GM12878 (cell line): Measurements from ENCODE around the gene EDARADD. TPM values are rescaled to one million over a fixed set of nuclear protein-coding genes. Genes with fewer than 3 reads are reported as not detected.

ENCODE experiments used
- ATAC-seq: fragments of 200-7000 bp; cut with Tn5 transposase; 3 replicates; pipeline ENCODE4 v1.9.1; 2020; ENCODE audit warnings: mild to moderate bottlenecking, moderate library complexity
- BruUV-seq: library from RNA; stranded (reverse); fragments of 400-500 nt; replicated peaks from 2 replicates; lab custom pipeline; 2021; lab: Mats Ljungman, UMichigan
- CTCF ChIA-PET: fragments of 300-600 bp; sonication (Branson Sonifier 250); formaldehyde crosslinking; extraction: SDS; loops from one replicate; lab custom pipeline; 2021; ENCODE audit warnings: inconsistent platforms; lab: Yijun Ruan, JAX
- POLR2A ChIA-PET: fragments of 350-600 bp; formaldehyde crosslinking; extraction: SDS; loops from one replicate; lab custom pipeline; 2021; ENCODE audit warnings: inconsistent platforms; lab: Charles Lee
- RAD21 ChIA-PET: fragments of 300-600 bp; sonication (Branson Sonifier 250); formaldehyde crosslinking; loops from one replicate; lab custom pipeline; 2023; ENCODE audit warnings: antibody characterized with exemption; ENCODE audit not compliant: unreplicated experiment; lab: Charles Lee
- SMC1A ChIA-PET: fragments of 300-600 bp; sonication (Branson Sonifier 250); formaldehyde crosslinking; loops from one replicate; lab custom pipeline; 2023; ENCODE audit not compliant: unreplicated experiment, uncharacterized antibody; lab: Charles Lee
- DNase-seq: peaks from one replicate; pipeline ENCODE4 v3.0.0-alpha.2; 2011; ENCODE audit warnings: low read depth, low spot score
- FAIRE-seq: peaks from 3 replicates; lab custom pipeline; 2011; peaks lifted over from hg19 to GRCh38; lab: Jason Lieb, UNC
- H2AFZ ChIP-seq: 2 replicates; pipeline ENCODE4 v1.6.0; 2011; ENCODE audit warnings: low read depth, low read length, control low read depth; ENCODE audit not compliant: control insufficient read depth
- H3K27ac ChIP-seq: 2 replicates; pipeline ENCODE4 v1.5.1; 2011; ENCODE audit warnings: control low read depth; ENCODE audit not compliant: control insufficient read depth, insufficient read depth
- H3K27me3 ChIP-seq, 2 experiments: replicated peaks in 1 of 2; 2 replicates each; pipeline versions ENCODE4 v1.6.0 to v1.6.1; 2011; ENCODE audit warnings: low read length in 1 of 2; ENCODE audit not compliant: control insufficient read depth in 2 of 2, insufficient read depth in 2 of 2
- H3K36me3 ChIP-seq, 2 experiments: 2 replicates each; pipeline ENCODE4 v1.5.1; 2011; ENCODE audit warnings: low read length in 1 of 2; ENCODE audit not compliant: control insufficient read depth in 2 of 2, insufficient read depth in 2 of 2
- H3K4me1 ChIP-seq: 2 replicates; pipeline ENCODE4 v1.6.1; 2011; ENCODE audit warnings: mild to moderate bottlenecking, low read length, moderate library complexity, mixed read lengths; ENCODE audit not compliant: control insufficient read depth, insufficient read depth
- H3K4me2 ChIP-seq: 2 replicates; pipeline ENCODE4 v1.6.0; 2011; ENCODE audit warnings: control low read depth; ENCODE audit not compliant: control insufficient read depth, insufficient read depth
- H3K4me3 ChIP-seq: fragments of 200-600 bp; sonication (generic); 2 replicates; pipeline ENCODE4 v1.5.1; 2016
- H3K79me2 ChIP-seq: 2 replicates; pipeline ENCODE4 v1.6.0; 2011; ENCODE audit warnings: low read length; ENCODE audit not compliant: control insufficient read depth, insufficient read depth
- H3K9ac ChIP-seq: 2 replicates; pipeline ENCODE4 v1.8.0; 2011; ENCODE audit warnings: low read length, control low read depth, mixed read lengths; ENCODE audit not compliant: control insufficient read depth, insufficient read depth
- H3K9me3 ChIP-seq: replicated peaks from 3 replicates; pipeline ENCODE4 v1.5.1; 2011; ENCODE audit warnings: mild to moderate bottlenecking, low read length; ENCODE audit not compliant: control insufficient read depth, insufficient read depth
- H4K20me1 ChIP-seq: 2 replicates; pipeline ENCODE4 v1.6.0; 2011; ENCODE audit not compliant: control insufficient read depth, insufficient read depth
- ATF2 ChIP-seq: IDR thresholded peaks from 2 replicates; pipeline ENCODE4 v1.6.1; 2012; ENCODE audit warnings: low read length, inconsistent platforms
- DPF2 ChIP-seq: fragments of 450-650 bp; IDR thresholded peaks from 2 replicates; pipeline ENCODE4 v1.6.1; 2017; ENCODE audit warnings: mild to moderate bottlenecking
- ETV6 ChIP-seq, 2 experiments: fragments of 450-650 bp in 1 of 2; IDR thresholded peaks in 1 of 2; conservative IDR thresholded peaks in 1 of 2; 2 replicates each; pipeline ENCODE4 v1.6.1; 2014; ENCODE audit warnings: antibody characterized with exemption in 1 of 2, borderline replicate concordance in 1 of 2, low read depth in 1 of 2, mild to moderate bottlenecking in 1 of 2, moderate library complexity in 1 of 2
- EZH2 ChIP-seq: IDR thresholded peaks from 2 replicates; pipeline ENCODE4 v1.6.1; 2012; ENCODE audit warnings: low read depth, mild to moderate bottlenecking, control low read depth, inconsistent platforms, low read length, borderline replicate concordance; ENCODE audit not compliant: control insufficient read depth
- MLLT1 ChIP-seq: fragments of 450-650 bp; IDR thresholded peaks from 2 replicates; pipeline ENCODE4 v1.6.1; 2016; ENCODE audit warnings: mild to moderate bottlenecking
- MXI1 ChIP-seq: fragments of 150-350 bp; IDR thresholded peaks from 2 replicates; pipeline ENCODE4 v1.6.1; 2011; ENCODE audit warnings: low read depth, mild to moderate bottlenecking, inconsistent platforms, low read length, improper control_type of control experiment
- NR2C2 ChIP-seq: IDR thresholded peaks from 2 replicates; pipeline ENCODE4 v1.6.1; 2011; ENCODE audit warnings: borderline replicate concordance, low read depth; ENCODE audit not compliant: control insufficient read depth, insufficient read length
- NR2F1 ChIP-seq: fragments of 450-650 bp; conservative IDR thresholded peaks from 2 replicates; pipeline ENCODE4 v1.6.1; 2017; ENCODE audit warnings: mild to moderate bottlenecking
- PBX3 ChIP-seq: IDR thresholded peaks from 2 replicates; pipeline ENCODE4 v1.6.1; 2011; ENCODE audit warnings: mild to moderate bottlenecking, low read depth, low read length, moderate library complexity; ENCODE audit not compliant: insufficient replicate concordance
- RFX5 ChIP-seq: IDR thresholded peaks from 2 replicates; pipeline ENCODE4 v1.6.1; 2011; ENCODE audit warnings: low read depth, low read length, improper control_type of control experiment
- SKIL ChIP-seq: fragments of 450-650 bp; IDR thresholded peaks from 2 replicates; pipeline ENCODE4 v1.6.1; 2017; ENCODE audit warnings: mild to moderate bottlenecking, low read depth, inconsistent platforms; ENCODE audit not compliant: poor library complexity, severe bottlenecking
- SP1 ChIP-seq: IDR thresholded peaks from one replicate; pipeline ENCODE4 v1.6.1; 2011; ENCODE audit warnings: low read depth, low read length
- ZBED1 ChIP-seq: IDR thresholded peaks from 2 replicates; pipeline ENCODE4 v1.6.1; 2016; ENCODE audit warnings: borderline replicate concordance
- ZBTB11 ChIP-seq: fragments of 450-650 bp; formaldehyde crosslinking; IDR thresholded peaks from 2 replicates; pipeline ENCODE4 v1.5.0; 2022; ENCODE audit warnings: mild to moderate bottlenecking, missing genetic modification characterization
- ZSCAN29 ChIP-seq: fragments of 450-650 bp; IDR thresholded peaks from 2 replicates; pipeline ENCODE4 v1.6.1; 2017; ENCODE audit warnings: mild to moderate bottlenecking, moderate library complexity
- WGBS: methylation state at CpG from one replicate; pipeline ENCODE4 v1.1.6; 2016; ENCODE audit warnings: low lambda C conversion rate; ENCODE audit not compliant: insufficient replicate concordance, insufficient coverage; ENCODE audit errors: missing lambda C conversion rate; 5-methylcytosine and 5-hydroxymethylcytosine counted together
- in situ Hi-C: fragments of 300-500 bp; cut with MboI; formaldehyde crosslinking; loops from 9 replicates; pipeline ENCODE4 v1.14.3; 2018; ENCODE audit warnings: mixed read lengths
- intact Hi-C: fragments of 100-400 bp; cut with micrococcal nuclease; formaldehyde crosslinking; loops from one replicate; pipeline ENCODE4 v1.14.2; 2022; ENCODE audit not compliant: unreplicated experiment
- polyA plus RNA-seq, 11 experiments: library from polyadenylated mRNA; depleted of rRNA in 4 of 11; unstranded in 6 of 11; stranded (reverse) in 5 of 11; fragments of >200 nt; fragmentation: Nextera tagmentation in 4 of 11; fragmentation: Illumina TruSeq in 1 of 11; extraction: Ambion mirVana in 4 of 11; extraction: Trizol in 1 of 11; gene quantifications; 1 replicate in 1 of 11; 2 replicates in 10 of 11; pipeline versions ENCODE4 v1.2.1 to v1.2.3, GENCODE V29; 2011 to 2016; ENCODE audit warnings: inconsistent platforms in 2 of 11, missing spikeins in 2 of 11, low read depth in 1 of 11
- total RNA-seq, 4 experiments: library from RNA; depleted of rRNA in 3 of 4; stranded (reverse); fragments of >200 nt in 3 of 4; fragmentation: Illumina TruSeq in 1 of 4; extraction: Trizol in 1 of 4; gene quantifications; 2 replicates each; pipeline versions ENCODE4 v1.2.1 to v1.2.3, GENCODE V29; 2013 to 2021

The EDARADD gene
- total and polyA plus RNA-seq, 10 of the 15 experiments (the other 5 are each of a cell fraction or from before 2014, with no cell fraction given) = 0.58 to 6.1 (median 4.7) TPM

- ChIA-PET SMC1A (interaction anchor here (0.9 kb wide), 1 partner anchor 14 kb away, joined by 3 read pairs; no protein-coding TSS in a partner anchor), RAD21 (no interaction called here), CTCF (interaction anchor here (0.7 kb wide), 1 partner anchor 250 kb away, joined by 3 read pairs; no protein-coding TSS in a partner anchor), POLR2A (no interaction called here)
- WGBS = 87% methylated on average over 5 of the region's 5 CpGs
- Histone ChIP-seq H4K20me1 (no peaks in the 10 kb centered on the region), H3K79me2 (no peaks in the 10 kb centered on the region), H3K4me3 (no peak overlapping the region), H3K36me3 (no peaks in the 10 kb centered on the region), H2AFZ (no peak overlapping the region), H3K4me2 (no peak overlapping the region), H3K9me3 (no peaks in the 10 kb centered on the region), H3K9ac (no peak overlapping the region), H3K27me3 (no peaks in the 10 kb centered on the region), H3K27ac (no peak overlapping the region), H3K4me1 (no peaks in the 10 kb centered on the region)
- in situ Hi-C loops (no loop called here), intact Hi-C loops (no loop called here)
- FAIRE-seq (no peak), ATAC-seq (no peak), DNase-seq (no peak)
- no TSS peak for BruUV-seq
- TF ChIP-seq RFX5 (no peak), EZH2 (no peak), MLLT1 (no peak), ETV6 (conservative IDR thresholded peaks at IDR 0.05 in 1 of 2, IDR thresholded peaks at IDR 0.05 in 1 of 2; ENCODE audit: borderline replicate concordance in 1 of 2, low read depth in 1 of 2) (no peak), NR2F1 (no peak), DPF2 (no peak), SP1 (no peak), ZBED1 (no peak), MXI1 (no peak), PBX3 (no peak), NR2C2 (no peak), ZBTB11 (no peak), ATF2 (no peak), SKIL (no peak), ZSCAN29 (no peak)
These were observed 43.8 kb upstream of the EDARADD start for GRCh38 chr1:236350308-236350707.
